H9 (cell line): ENCODE data around the gene MBTPS1. TPM values are rescaled to one million over a fixed set of nuclear protein-coding genes. Genes with fewer than 3 reads are reported as not detected.

Source experiments
- DNase-seq: peaks from one replicate; pipeline ENCODE4 v3.0.0-alpha.2; 2017
- H2AFZ ChIP-seq: one replicate; pipeline ENCODE4 v1.6.1; 2013; ENCODE audit warnings: mild to moderate bottlenecking, low read length, control low read depth, moderate library complexity
- H2AK5ac ChIP-seq: 2 replicates; pipeline ENCODE4 v1.6.1; 2013; ENCODE audit warnings: low read length, control low read depth, mixed read lengths; ENCODE audit not compliant: insufficient read length
- H2BK120ac ChIP-seq: one replicate; pipeline ENCODE4 v1.6.1; 2013; ENCODE audit warnings: low read depth, mild to moderate bottlenecking, low read length, control low read depth, inconsistent platforms; ENCODE audit not compliant: poor library complexity, severe bottlenecking
- H2BK12ac ChIP-seq: 2 replicates; pipeline ENCODE4 v1.6.1; 2013; ENCODE audit warnings: low read length, control low read depth, mixed read lengths, low read depth; ENCODE audit not compliant: insufficient read length
- H2BK15ac ChIP-seq: 2 replicates; pipeline ENCODE4 v1.6.1; 2013; ENCODE audit warnings: low read depth, low read length, control low read depth
- H2BK20ac ChIP-seq: one replicate; pipeline ENCODE4 v1.6.1; 2013; ENCODE audit warnings: low read depth, mild to moderate bottlenecking, low read length, control low read depth, inconsistent platforms; ENCODE audit not compliant: poor library complexity, severe bottlenecking
- H2BK5ac ChIP-seq: 2 replicates; pipeline ENCODE4 v1.6.1; 2013; ENCODE audit warnings: low read length, control low read depth, mixed read lengths; ENCODE audit not compliant: insufficient read length
- H3K14ac ChIP-seq: 2 replicates; pipeline ENCODE4 v1.6.1; 2013; ENCODE audit warnings: low read length, control low read depth; ENCODE audit not compliant: insufficient read depth
- H3K18ac ChIP-seq: 2 replicates; pipeline ENCODE4 v1.6.1; 2013; ENCODE audit warnings: low read depth, mild to moderate bottlenecking, mixed read lengths, low read length, control low read depth; ENCODE audit not compliant: insufficient read length
- H3K23ac ChIP-seq: 2 replicates; pipeline ENCODE4 v1.6.1; 2013; ENCODE audit warnings: low read length, control low read depth, mixed read lengths, low read depth; ENCODE audit not compliant: insufficient read length
- H3K23me2 ChIP-seq: 2 replicates; pipeline ENCODE4 v1.6.1; 2013; ENCODE audit warnings: low read depth, mild to moderate bottlenecking, mixed read lengths, low read length, control low read depth; ENCODE audit not compliant: insufficient read length, poor library complexity, severe bottlenecking
- H3K27ac ChIP-seq: 2 replicates; pipeline ENCODE4 v1.5.1; 2013; ENCODE audit warnings: low read length, control low read depth, mixed read lengths, low read depth; ENCODE audit not compliant: insufficient read length
- H3K27me3 ChIP-seq: 2 replicates; pipeline ENCODE4 v1.6.1; 2013; ENCODE audit warnings: low read length, control low read depth, inconsistent platforms; ENCODE audit not compliant: insufficient read depth
- H3K4ac ChIP-seq: 2 replicates; pipeline ENCODE4 v1.6.1; 2013; ENCODE audit warnings: low read depth, mild to moderate bottlenecking, control low read depth, inconsistent platforms, low read length, moderate library complexity
- H3K4me1 ChIP-seq: 2 replicates; pipeline ENCODE4 v1.6.1; 2013; ENCODE audit warnings: low read length, control low read depth, inconsistent platforms; ENCODE audit not compliant: insufficient read depth
- H3K4me2 ChIP-seq: 2 replicates; pipeline ENCODE4 v1.6.1; 2013; ENCODE audit warnings: low read length, control low read depth, mixed read lengths; ENCODE audit not compliant: insufficient read length, insufficient read depth
- H3K56ac ChIP-seq: 2 replicates; pipeline ENCODE4 v1.6.1; 2013; ENCODE audit warnings: low read depth, mild to moderate bottlenecking, mixed read lengths, low read length, control low read depth; ENCODE audit not compliant: insufficient read length
- H3K79me1 ChIP-seq: 2 replicates; pipeline ENCODE4 v1.6.1; 2013; ENCODE audit warnings: low read depth, mild to moderate bottlenecking, moderate library complexity, low read length, control low read depth, inconsistent platforms; ENCODE audit not compliant: insufficient read depth, poor library complexity, severe bottlenecking
- H3K79me2 ChIP-seq: 2 replicates; pipeline ENCODE4 v1.6.1; 2013; ENCODE audit warnings: low read length, control low read depth, inconsistent platforms; ENCODE audit not compliant: insufficient read depth
- H3K9ac ChIP-seq: 2 replicates; pipeline ENCODE4 v1.6.1; 2013; ENCODE audit warnings: low read length, control low read depth, mixed read lengths; ENCODE audit not compliant: insufficient read length; ENCODE audit errors: extremely low read depth
- H3K9me3 ChIP-seq: one replicate; pipeline ENCODE4 v1.6.1; 2013; ENCODE audit warnings: low read depth, low read length, inconsistent platforms; ENCODE audit not compliant: control insufficient read depth
- H3T11ph ChIP-seq: one replicate; pipeline ENCODE4 v1.6.1; 2013; ENCODE audit warnings: mild to moderate bottlenecking, low read length, control low read depth, inconsistent platforms
- H4K20me1 ChIP-seq: one replicate; pipeline ENCODE4 v1.6.1; 2013; ENCODE audit not compliant: control insufficient read depth, insufficient read length, insufficient read depth
- H4K5ac ChIP-seq: 2 replicates; pipeline ENCODE4 v1.6.1; 2013; ENCODE audit warnings: low read depth, mild to moderate bottlenecking, mixed read lengths, low read length, control low read depth; ENCODE audit not compliant: insufficient read length
- H4K8ac ChIP-seq: replicated peaks from 2 replicates; pipeline ENCODE4 v1.6.1; 2013; ENCODE audit warnings: low read length, control low read depth, mixed read lengths, low read depth; ENCODE audit not compliant: insufficient read length
- H4K91ac ChIP-seq: 2 replicates; pipeline ENCODE4 v1.6.1; 2013; ENCODE audit warnings: low read depth, mild to moderate bottlenecking, moderate library complexity, mixed read lengths, low read length, control low read depth; ENCODE audit not compliant: insufficient read length
- H3K27ac Mint-ChIP-seq, 3 experiments: 2 replicates in 2 of 3; 3 replicates in 1 of 3; pipeline ENCODE4 v1.8.0; 2020 to 2021; ENCODE audit warnings: mixed read lengths in 3 of 3, mild to moderate bottlenecking in 1 of 3, moderate library complexity in 1 of 3
- H3K27me3 Mint-ChIP-seq: 2 replicates; pipeline ENCODE4 v1.8.0; 2021; ENCODE audit warnings: low read depth, mild to moderate bottlenecking, moderate library complexity, mixed read lengths
- H3K36me3 Mint-ChIP-seq, 3 experiments: 2 replicates in 2 of 3; 3 replicates in 1 of 3; pipeline ENCODE4 v1.8.0; 2020 to 2021; ENCODE audit warnings: low read depth in 3 of 3, mixed read lengths in 3 of 3; ENCODE audit not compliant: insufficient read depth in 1 of 3
- H3K4me1 Mint-ChIP-seq, 2 experiments: 2 replicates each; pipeline ENCODE4 v1.8.0; 2020; ENCODE audit warnings: mixed read lengths in 2 of 2
- H3K4me3 Mint-ChIP-seq, 2 experiments: 2 replicates in 1 of 2; 3 replicates in 1 of 2; pipeline ENCODE4 v1.8.0; 2020 to 2021; ENCODE audit warnings: mild to moderate bottlenecking in 2 of 2, mixed read lengths in 2 of 2, moderate library complexity in 1 of 2
- H3K9me3 Mint-ChIP-seq, 2 experiments: 2 replicates in 1 of 2; 3 replicates in 1 of 2; pipeline ENCODE4 v1.8.0; 2020; ENCODE audit warnings: mild to moderate bottlenecking in 2 of 2, mixed read lengths in 2 of 2, moderate library complexity in 1 of 2
- CTCF ChIP-seq: fragments of 200-600 bp; sonication (generic); conservative IDR thresholded peaks from 3 replicates; pipeline ENCODE4 v1.8.0; 2021; ENCODE audit warnings: antibody characterized with exemption, mild to moderate bottlenecking
- WGBS: extraction: QIAGEN DNeasy Blood & Tissue Kit; methylation state at CpG from one replicate; pipeline ENCODE4 v1.1.7; 2013; ENCODE audit warnings: missing lambda C conversion rate, low lambda C conversion rate, mixed read lengths; ENCODE audit not compliant: insufficient read length; ENCODE audit errors: extremely low coverage; 5-methylcytosine and 5-hydroxymethylcytosine counted together
- total RNA-seq: library from RNA; stranded (reverse); gene quantifications from 2 replicates; pipeline ENCODE4 v1.2.1, GENCODE V29; 2021

The MBTPS1 gene
- total RNA-seq, 1 experiment from 2014 or later = 48.7 TPM

GRCh38 chr16:84091460-84091859, 25.3 kb downstream of the MBTPS1 start:
- Histone ChIP-seq H3K9ac (no peak overlapping the region), H3K4ac (no peak overlapping the region), H2BK5ac (no peak overlapping the region), H4K5ac (no peak overlapping the region), H3K23me2 (no peaks in the 10 kb centered on the region), H2AFZ (no peak overlapping the region), H3K9me3 (no peaks in the 10 kb centered on the region), H2AK5ac (no peak overlapping the region), H3K27me3 (no peaks in the 10 kb centered on the region), H3K4me2 (no peak overlapping the region), H3K27ac (no peak overlapping the region), H2BK20ac (no peak overlapping the region), H3K56ac (no peak overlapping the region), H3K14ac (no peak overlapping the region), H2BK15ac (no peak overlapping the region), H3K79me1 (no peaks in the 10 kb centered on the region), H3K18ac (no peak overlapping the region), H3K4me1 (no peaks in the 10 kb centered on the region), H2BK120ac (no peak overlapping the region), H4K20me1 (peaks cover 2% of the 10 kb centered on the region), H3K23ac (no peak overlapping the region), H4K8ac (no peak overlapping the region), H2BK12ac (no peak overlapping the region), H4K91ac (no peak overlapping the region), H3T11ph (no peak overlapping the region), H3K79me2 (no peaks in the 10 kb centered on the region)
- no peaks in the 10 kb centered on the region for H3K4me1 Mint-ChIP-seq
- peaks cover 11 to 80% (median 72%) of the 10 kb centered on the region in 3 experiments; a peak in 6 of 7 replicates for H3K36me3 Mint-ChIP-seq
- H3K9me3 Mint-ChIP-seq = no peaks in the 10 kb centered on the region
- no peaks in the 10 kb centered on the region for H3K27me3 Mint-ChIP-seq
- no peak for TF ChIP-seq CTCF
- DNase-seq = no peak
- no peak overlapping the region for H3K27ac Mint-ChIP-seq
- WGBS = no CpG with 5 or more reads among the region's 10 CpGs
- no peak overlapping the region for H3K4me3 Mint-ChIP-seq
